ENCODE data around the gene POGZ. TPM values are rescaled to one million over a fixed set of nuclear protein-coding genes. Genes with fewer than 3 reads are reported as not detected.

POGZ gene
- total RNA-seq, 1 donor from 2014 or later = 37.3 TPM

GRCh38 chr1:151405187-151405951 is 53.9 kb downstream of the POGZ start:
- Histone ChIP-seq H3K36me3 (peaks cover 98% of the 10 kb centered on the region), H3K4me3 (no peak overlapping the region), H3K4me1 (peaks cover 22% of the 10 kb centered on the region), H3K9me3 (replicated peaks) (no peaks in the 10 kb centered on the region), H3K27ac (replicated peaks) (no peak overlapping the region), H3K27me3 (ENCODE audit: low read depth) (no peaks in the 10 kb centered on the region)
- DNase-seq = peak; percentile 18
- TF ChIP-seq, protein P1, sequence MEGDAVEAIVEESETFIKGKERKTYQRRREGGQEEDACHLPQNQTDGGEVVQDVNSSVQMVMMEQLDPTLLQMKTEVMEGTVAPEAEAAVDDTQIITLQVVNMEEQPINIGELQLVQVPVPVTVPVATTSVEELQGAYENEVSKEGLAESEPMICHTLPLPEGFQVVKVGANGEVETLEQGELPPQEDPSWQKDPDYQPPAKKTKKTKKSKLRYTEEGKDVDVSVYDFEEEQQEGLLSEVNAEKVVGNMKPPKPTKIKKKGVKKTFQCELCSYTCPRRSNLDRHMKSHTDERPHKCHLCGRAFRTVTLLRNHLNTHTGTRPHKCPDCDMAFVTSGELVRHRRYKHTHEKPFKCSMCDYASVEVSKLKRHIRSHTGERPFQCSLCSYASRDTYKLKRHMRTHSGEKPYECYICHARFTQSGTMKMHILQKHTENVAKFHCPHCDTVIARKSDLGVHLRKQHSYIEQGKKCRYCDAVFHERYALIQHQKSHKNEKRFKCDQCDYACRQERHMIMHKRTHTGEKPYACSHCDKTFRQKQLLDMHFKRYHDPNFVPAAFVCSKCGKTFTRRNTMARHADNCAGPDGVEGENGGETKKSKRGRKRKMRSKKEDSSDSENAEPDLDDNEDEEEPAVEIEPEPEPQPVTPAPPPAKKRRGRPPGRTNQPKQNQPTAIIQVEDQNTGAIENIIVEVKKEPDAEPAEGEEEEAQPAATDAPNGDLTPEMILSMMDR (IDR thresholded peaks at IDR 0.05; ENCODE audit: borderline replicate concordance) = no peak
- intact Hi-C loops (cut with micrococcal nuclease) = no loop called here

DNA sequence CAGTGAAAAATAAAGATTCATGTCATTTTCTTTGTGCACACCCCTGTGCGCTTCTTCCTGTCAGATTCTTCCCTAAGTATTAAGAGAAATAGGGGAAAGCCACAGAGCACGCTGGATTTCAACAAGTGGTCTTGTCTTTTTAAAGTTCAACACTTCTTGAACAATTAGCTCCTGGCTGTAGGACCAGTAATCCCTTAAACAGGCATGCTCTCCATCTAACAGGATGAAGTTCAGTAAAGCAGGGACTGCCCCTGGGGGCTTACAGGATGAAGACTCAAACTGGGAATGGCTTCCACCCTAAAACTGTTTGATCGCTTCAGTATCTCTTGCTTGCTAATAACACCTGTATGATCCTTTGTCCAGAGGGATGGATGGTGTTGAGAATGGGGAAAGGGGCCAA is 55.7 kb downstream of the POGZ start:
- Histone ChIP-seq H3K27ac (replicated peaks) (no peak overlapping the region), H3K4me3 (no peak overlapping the region), H3K36me3 (peaks cover 81% of the 10 kb centered on the region), H3K9me3 (replicated peaks) (no peaks in the 10 kb centered on the region), H3K4me1 (peaks cover 31% of the 10 kb centered on the region), H3K27me3 (ENCODE audit: low read depth) (no peaks in the 10 kb centered on the region)
- intact Hi-C loops (cut with micrococcal nuclease) = no loop called here
- TF ChIP-seq, protein P1 (IDR thresholded peaks at IDR 0.05; ENCODE audit: borderline replicate concordance) = no peak
- DNase-seq = no peak

DNA sequence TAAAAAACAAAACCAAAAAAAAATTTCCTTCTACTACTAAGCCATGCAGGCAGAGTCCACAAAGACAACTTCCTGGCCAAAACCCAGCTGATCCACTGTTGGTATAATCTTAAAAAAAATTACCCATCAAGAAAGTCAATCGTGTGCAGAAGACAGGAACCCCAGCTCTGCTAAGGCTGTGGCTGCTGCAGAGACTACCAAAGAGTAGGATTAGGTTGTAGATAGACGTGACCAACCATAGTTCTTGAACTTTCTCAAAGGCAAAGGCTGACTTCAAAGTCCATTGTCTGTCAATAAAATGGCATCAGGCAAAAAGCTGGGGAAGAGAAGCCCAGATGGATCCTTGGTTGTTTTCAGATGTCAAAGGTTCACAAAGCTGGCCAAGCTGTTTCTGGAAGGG is 56.5 kb downstream of the POGZ start:
- Histone ChIP-seq H3K27ac (replicated peaks) (no peak overlapping the region), H3K9me3 (replicated peaks) (no peaks in the 10 kb centered on the region), H3K36me3 (peaks cover 72% of the 10 kb centered on the region), H3K4me1 (peaks cover 31% of the 10 kb centered on the region), H3K27me3 (ENCODE audit: low read depth) (no peaks in the 10 kb centered on the region), H3K4me3 (no peak overlapping the region)
- TF ChIP-seq, protein P1 (IDR thresholded peaks at IDR 0.05; ENCODE audit: borderline replicate concordance) = no peak
- intact Hi-C loops (cut with micrococcal nuclease) = no loop called here
- no peak for DNase-seq

- Histone ChIP-seq H3K27me3 (ENCODE audit: low read depth) (no peaks in the 10 kb centered on the region), H3K36me3 (peaks cover 63% of the 10 kb centered on the region), H3K9me3 (replicated peaks) (no peaks in the 10 kb centered on the region), H3K4me1 (peaks cover 31% of the 10 kb centered on the region), H3K4me3 (no peak overlapping the region), H3K27ac (replicated peaks) (no peak overlapping the region)
- TF ChIP-seq, protein P1 (IDR thresholded peaks at IDR 0.05; ENCODE audit: borderline replicate concordance) = no peak
- DNase-seq = no peak
- intact Hi-C loops (cut with micrococcal nuclease) = no loop called here
Observed at GRCh38 chr1:151401860-151402259, 57.4 kb downstream of the POGZ start.

DNA sequence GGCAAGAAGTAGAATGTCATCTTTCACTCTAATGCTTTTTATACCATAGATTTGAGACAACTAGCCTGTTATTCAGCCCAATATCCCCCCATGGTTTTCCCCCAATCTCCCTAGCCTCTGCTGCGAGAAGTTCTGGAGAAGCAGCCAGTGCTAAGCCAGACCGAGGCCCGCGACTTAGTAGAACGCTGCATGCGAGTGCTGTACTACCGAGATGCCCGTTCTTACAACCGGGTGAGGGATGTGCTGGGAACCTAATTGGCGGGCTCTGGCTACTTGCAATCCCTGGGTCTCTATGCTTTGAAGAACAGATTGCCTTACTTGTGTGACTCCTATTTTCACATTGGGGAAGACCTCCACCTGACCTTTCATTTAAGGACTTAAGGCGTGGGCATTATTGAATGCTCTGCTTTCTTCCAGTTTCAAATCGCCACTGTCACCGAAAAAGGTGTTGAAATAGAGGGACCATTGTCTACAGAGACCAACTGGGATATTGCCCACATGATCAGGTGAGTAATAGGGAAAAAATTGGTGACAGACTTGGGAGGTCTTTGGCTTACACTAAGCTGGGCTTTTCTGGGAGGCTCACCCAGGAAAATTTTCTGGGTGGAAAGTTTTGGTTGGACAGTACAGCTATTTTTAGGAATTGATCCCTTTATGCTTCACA is 58.0 kb downstream of the POGZ start:
- DNase-seq = no peak
- intact Hi-C loops (cut with micrococcal nuclease) = no loop called here
- peaks cover 31% of the 10 kb centered on the region for H3K4me1 ChIP-seq
- TF ChIP-seq, protein P1 (IDR thresholded peaks at IDR 0.05; ENCODE audit: borderline replicate concordance) = no peak
- H3K36me3 ChIP-seq = peaks cover 57% of the 10 kb centered on the region
- no peaks in the 10 kb centered on the region for H3K9me3 ChIP-seq (replicated peaks)
- H3K27ac ChIP-seq (replicated peaks) = peak overlapping the region; percentile 84
- H3K4me3 ChIP-seq = peak overlapping the region; percentile 95
- H3K27me3 ChIP-seq (ENCODE audit: low read depth) = no peaks in the 10 kb centered on the region

Measured in left ventricle myocardium inferior (tissue), 1 donor.